ENCODE measurements around the gene SYVN1.

GRCh38 chr11:65159012-65159411 is 24.7 kb upstream of the SYVN1 start:
- no peak for TF ChIP-seq CTCF (IDR thresholded peaks at IDR 0.05)
- no peak for TF ChIP-seq POLR2A (IDR thresholded peaks at IDR 0.05)

Measured in thyroid gland (tissue), 4 donors.